CD14-positive monocyte (primary cell): ENCODE measurements around the gene KIAA1755. TPM values are rescaled to one million over a fixed set of nuclear protein-coding genes. Genes with fewer than 3 reads are reported as not detected.
A peak's percentile ranks its signal among the peaks of the same experiment; 100 is the strongest.

Source experiments
- DNase-seq, 3 donors: peaks; one replicate each; pipeline ENCODE4 v3.0.0-alpha.2; 2011 to 2022
- H2AFZ ChIP-seq: 2 replicates; pipeline ENCODE4 v1.6.0; 2012; ENCODE audit warnings: mild to moderate bottlenecking, low read depth, low read length, inconsistent platforms; ENCODE audit not compliant: insufficient read depth, poor library complexity, severe bottlenecking
- H3K27ac ChIP-seq, 2 donors: 1 replicate in 1 of 2; 2 replicates in 1 of 2; pipeline ENCODE4 v1.5.1; 2012 to 2013; ENCODE audit warnings: low read length in 2 of 2, control low read depth in 1 of 2, inconsistent platforms in 1 of 2, low read depth in 1 of 2, mild to moderate bottlenecking in 1 of 2
- H3K27me3 ChIP-seq, 2 donors: one replicate each; pipeline versions ENCODE4 v1.6.0 to v1.6.1; 2011 to 2013; ENCODE audit warnings: low read length in 2 of 2; ENCODE audit not compliant: control insufficient read depth in 2 of 2, insufficient read depth in 2 of 2
- H3K36me3 ChIP-seq, 2 donors: replicated peaks in 1 of 2; 1 replicate in 1 of 2; 2 replicates in 1 of 2; pipeline versions ENCODE4 v1.5.1 to v1.6.1; 2012 to 2013; ENCODE audit warnings: low read length in 2 of 2, control low read depth in 1 of 2, inconsistent platforms in 1 of 2, mild to moderate bottlenecking in 1 of 2; ENCODE audit not compliant: insufficient read depth in 2 of 2, control insufficient read depth in 1 of 2
- H3K4me1 ChIP-seq, 2 donors: 1 replicate in 1 of 2; 2 replicates in 1 of 2; pipeline versions ENCODE4 v1.5.1 to v1.6.1; 2012 to 2013; ENCODE audit warnings: low read length in 2 of 2, control low read depth in 1 of 2, inconsistent platforms in 1 of 2, mild to moderate bottlenecking in 1 of 2, moderate library complexity in 1 of 2; ENCODE audit not compliant: insufficient read depth in 2 of 2, control insufficient read depth in 1 of 2
- H3K4me2 ChIP-seq: replicated peaks from 2 replicates; pipeline ENCODE3; 2012; ENCODE audit warnings: low read length, moderate library complexity, mild to moderate bottlenecking; ENCODE audit not compliant: poor library complexity, severe bottlenecking; ENCODE audit errors: extremely low read depth
- H3K4me3 ChIP-seq, 3 experiments: fragments of 200-600 bp in 1 of 3; sonication (generic) in 1 of 3; replicated peaks in 1 of 3; 1 replicate in 2 of 3; 2 replicates in 1 of 3; pipeline ENCODE4 v1.5.1; 2011 to 2013; ENCODE audit warnings: low read length in 3 of 3, mild to moderate bottlenecking in 3 of 3, control low read depth in 2 of 3, low read depth in 2 of 3, inconsistent platforms in 1 of 3, moderate library complexity in 1 of 3
- H3K79me2 ChIP-seq: 2 replicates; pipeline ENCODE4 v1.6.0; 2012; ENCODE audit warnings: mild to moderate bottlenecking, control low read depth, inconsistent platforms, low read length, moderate library complexity; ENCODE audit not compliant: insufficient read depth
- H3K9ac ChIP-seq: 2 replicates; pipeline ENCODE4 v1.6.0; 2017; ENCODE audit warnings: low read length, mild to moderate bottlenecking; ENCODE audit not compliant: insufficient read depth, poor library complexity, severe bottlenecking
- H3K9me3 ChIP-seq, 2 donors: replicated peaks in 1 of 2; 1 replicate in 1 of 2; 2 replicates in 1 of 2; pipeline versions ENCODE4 v1.5.1 to v1.6.1; 2012 to 2013; ENCODE audit warnings: low read length in 2 of 2, control low read depth in 1 of 2; ENCODE audit not compliant: control insufficient read depth in 1 of 2, insufficient read depth in 1 of 2
- H4K20me1 ChIP-seq: 2 replicates; pipeline ENCODE4 v1.6.0; 2012; ENCODE audit warnings: mild to moderate bottlenecking, low read length, control low read depth, moderate library complexity; ENCODE audit not compliant: insufficient read depth
- H3K27ac Mint-ChIP-seq, 7 donors: one replicate each; pipeline ENCODE4 v1.8.0; 2020; ENCODE audit warnings: mild to moderate bottlenecking in 7 of 7, mixed read lengths in 7 of 7, moderate library complexity in 6 of 7, inconsistent platforms in 2 of 7
- H3K27me3 Mint-ChIP-seq, 3 donors: one replicate each; pipeline ENCODE4 v1.8.0; 2021 to 2022; ENCODE audit warnings: low read depth in 3 of 3, mild to moderate bottlenecking in 3 of 3, mixed read lengths in 3 of 3, moderate library complexity in 3 of 3, inconsistent platforms in 1 of 3
- H3K36me3 Mint-ChIP-seq, 2 donors: one replicate each; pipeline ENCODE4 v1.8.0; 2020; ENCODE audit warnings: mixed read lengths in 2 of 2, inconsistent platforms in 1 of 2, mild to moderate bottlenecking in 1 of 2
- H3K4me1 Mint-ChIP-seq: one replicate; pipeline ENCODE4 v1.8.0; 2020; ENCODE audit warnings: mild to moderate bottlenecking, mixed read lengths
- H3K4me3 Mint-ChIP-seq, 2 donors: one replicate each; pipeline ENCODE4 v1.8.0; 2020; ENCODE audit warnings: mild to moderate bottlenecking in 2 of 2, mixed read lengths in 2 of 2, moderate library complexity in 1 of 2
- H3K9me3 Mint-ChIP-seq, 7 donors: one replicate each; pipeline ENCODE4 v1.8.0; 2020 to 2022; ENCODE audit warnings: mixed read lengths in 7 of 7, mild to moderate bottlenecking in 6 of 7, moderate library complexity in 6 of 7, inconsistent platforms in 2 of 7
- WGBS: methylation state at CpG from one replicate; pipeline ENCODE4 v1.1.5; 2013; ENCODE audit warnings: missing lambda C conversion rate; ENCODE audit not compliant: insufficient coverage; 5-methylcytosine and 5-hydroxymethylcytosine counted together
- intact Hi-C, 2 donors: fragments of 100-400 bp; cut with micrococcal nuclease; formaldehyde crosslinking; loops; one replicate each; pipeline versions ENCODE4 v1.15.0 to v1.15.1; 2023
- polyA plus RNA-seq, 3 donors: library from polyadenylated mRNA; depleted of rRNA in 1 of 3; unstranded in 2 of 3; stranded (reverse) in 1 of 3; fragments of 300-500 nt in 2 of 3; fragments of >200 nt in 1 of 3; fragmentation: Illumina TruSeq in 2 of 3; gene quantifications; 1 replicate in 2 of 3; 2 replicates in 1 of 3; pipeline ENCODE4 v1.2.3, GENCODE V29; 2012 to 2021
- TF ChIP-seq, protein P1 (sequence below): fragments of 200-600 bp; IDR thresholded peaks from one replicate; pipeline ENCODE4 v1.8.0; 2022; ENCODE audit warnings: antibody characterized with exemption, mild to moderate bottlenecking

The KIAA1755 gene
- polyA plus RNA-seq, 3 donors, result not detected

DNA sequence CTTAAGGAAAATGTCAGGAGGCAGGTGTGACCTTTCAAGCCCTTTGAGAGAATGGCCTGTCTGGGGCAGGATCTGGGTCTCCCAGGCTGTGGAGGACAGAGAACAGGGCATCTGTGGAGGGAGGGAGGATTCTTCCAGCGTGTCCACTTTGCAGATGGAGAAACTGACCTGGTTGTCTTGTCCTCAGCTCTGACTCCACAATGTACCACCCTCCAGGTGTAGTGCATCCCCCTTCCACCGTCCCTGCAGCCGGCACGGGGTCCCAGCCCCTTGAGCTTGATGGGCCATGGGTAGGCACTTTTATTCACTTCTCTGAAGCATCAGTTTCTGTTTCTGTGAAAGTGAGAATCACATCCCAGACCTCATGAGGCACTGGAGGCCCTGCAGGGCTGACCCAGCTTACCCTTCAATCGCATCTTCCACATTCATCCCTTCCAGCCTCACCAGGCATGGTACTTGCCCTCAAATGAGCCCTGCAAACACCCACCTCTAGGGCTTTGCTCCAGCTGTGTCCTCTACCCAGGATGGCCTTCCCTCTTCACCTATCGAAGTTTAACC is 90.8 kb downstream of the KIAA1755 start:
- Histone ChIP-seq H3K79me2 (no peaks in the 10 kb centered on the region), H4K20me1 (no peaks in the 10 kb centered on the region), H3K9ac (no peak overlapping the region), H3K36me3 (no peaks in the 10 kb centered on the region), H3K4me3 (peak overlapping the region in 1 of 3 experiments; percentile 2), H3K27ac (peak overlapping the region; percentile 93 to 96), H3K9me3 (no peaks in the 10 kb centered on the region), H3K4me2 (no peak overlapping the region), H2AFZ (no peak overlapping the region), H3K27me3 (no peaks in the 10 kb centered on the region), H3K4me1 (peaks cover 48 to 55% of the 10 kb centered on the region in 2 donors)
- 100% methylated on average over 1 of the region's 6 CpGs for WGBS
- Mint-ChIP-seq H3K4me3 (peak overlapping the region in 1 of 2 donors; percentile 49), H3K9me3 (peaks cover 0 to 4% (median 0%) of the 10 kb centered on the region in 7 donors), H3K27ac (peak overlapping the region; percentile 87 to 99 (median 99)), H3K27me3 (peaks cover 1 to 2% (median 1%) of the 10 kb centered on the region in 3 donors), H3K36me3 (peaks cover 1 to 4% of the 10 kb centered on the region in 2 donors), H3K4me1 (peaks cover 62% of the 10 kb centered on the region)
- no peak for DNase-seq
- TF ChIP-seq, protein P1, sequence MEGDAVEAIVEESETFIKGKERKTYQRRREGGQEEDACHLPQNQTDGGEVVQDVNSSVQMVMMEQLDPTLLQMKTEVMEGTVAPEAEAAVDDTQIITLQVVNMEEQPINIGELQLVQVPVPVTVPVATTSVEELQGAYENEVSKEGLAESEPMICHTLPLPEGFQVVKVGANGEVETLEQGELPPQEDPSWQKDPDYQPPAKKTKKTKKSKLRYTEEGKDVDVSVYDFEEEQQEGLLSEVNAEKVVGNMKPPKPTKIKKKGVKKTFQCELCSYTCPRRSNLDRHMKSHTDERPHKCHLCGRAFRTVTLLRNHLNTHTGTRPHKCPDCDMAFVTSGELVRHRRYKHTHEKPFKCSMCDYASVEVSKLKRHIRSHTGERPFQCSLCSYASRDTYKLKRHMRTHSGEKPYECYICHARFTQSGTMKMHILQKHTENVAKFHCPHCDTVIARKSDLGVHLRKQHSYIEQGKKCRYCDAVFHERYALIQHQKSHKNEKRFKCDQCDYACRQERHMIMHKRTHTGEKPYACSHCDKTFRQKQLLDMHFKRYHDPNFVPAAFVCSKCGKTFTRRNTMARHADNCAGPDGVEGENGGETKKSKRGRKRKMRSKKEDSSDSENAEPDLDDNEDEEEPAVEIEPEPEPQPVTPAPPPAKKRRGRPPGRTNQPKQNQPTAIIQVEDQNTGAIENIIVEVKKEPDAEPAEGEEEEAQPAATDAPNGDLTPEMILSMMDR, result no peak
- intact Hi-C loops, result loop anchor here (5.0 kb wide), 6 partner anchors 33 to 112 kb away; no protein-coding TSS in a partner anchor

DNA sequence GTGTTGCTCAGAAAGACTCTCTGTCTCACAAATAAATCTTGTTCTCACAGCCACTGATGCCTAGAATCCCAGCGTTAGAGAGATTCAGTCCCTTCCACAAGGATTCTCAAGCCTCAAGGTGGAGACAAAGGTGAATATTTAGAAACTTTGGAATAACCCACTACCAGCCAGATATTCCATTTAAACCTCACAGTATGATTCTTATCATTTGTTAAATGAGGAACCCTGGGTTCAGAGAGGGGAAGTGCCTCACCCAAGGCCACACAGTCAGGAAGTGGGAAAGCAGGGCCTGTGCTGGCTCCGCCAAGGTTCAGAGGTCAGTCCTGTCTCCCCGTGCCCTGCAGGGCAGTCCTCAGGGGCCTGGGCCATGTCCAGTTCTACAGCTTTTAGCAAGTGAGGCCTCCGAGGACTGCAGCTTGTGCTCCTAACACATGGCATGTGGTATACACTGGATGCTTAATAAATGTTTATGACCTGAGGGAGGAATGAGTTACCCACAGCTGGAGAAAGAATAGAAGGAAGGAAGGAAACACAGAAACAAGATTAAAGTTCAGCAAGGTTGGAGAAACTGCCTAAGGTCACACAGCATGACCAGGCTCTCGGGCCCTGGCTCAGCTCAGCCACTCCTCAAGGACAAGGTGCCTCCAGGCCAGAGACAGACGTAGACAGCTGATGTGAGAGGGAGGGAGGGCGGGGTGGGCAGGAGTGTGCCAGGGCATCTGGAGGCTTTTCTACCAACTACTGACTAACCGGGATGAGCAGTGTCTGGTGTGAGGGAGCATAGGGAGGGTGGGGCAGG is 91.5 kb downstream of the KIAA1755 start:
- peak overlapping the region in 1 of 2 donors; percentile 67 for H3K4me3 Mint-ChIP-seq
- DNase-seq, result peak; percentile 80 to 91 (median 90)
- peak overlapping the region; percentile 97 to 100 (median 99) for H3K27ac Mint-ChIP-seq
- Histone ChIP-seq H3K4me3 (peak overlapping the region in 1 of 3 experiments; percentile 46), H3K36me3 (no peaks in the 10 kb centered on the region), H3K27me3 (no peaks in the 10 kb centered on the region), H3K27ac (peak overlapping the region; percentile 93 to 96), H3K79me2 (no peaks in the 10 kb centered on the region), H2AFZ (no peak overlapping the region), H4K20me1 (no peaks in the 10 kb centered on the region), H3K4me1 (peaks cover 49 to 58% of the 10 kb centered on the region in 2 donors), H3K4me2 (peak overlapping the region; percentile 64), H3K9ac (peak overlapping the region; percentile 63), H3K9me3 (no peaks in the 10 kb centered on the region)
- peaks cover 1 to 4% of the 10 kb centered on the region in 2 donors for H3K36me3 Mint-ChIP-seq
- intact Hi-C loops, result loop anchor here (5.0 kb wide), 6 partner anchors 33 to 112 kb away; no protein-coding TSS in a partner anchor
- peaks cover 67% of the 10 kb centered on the region for H3K4me1 Mint-ChIP-seq
- H3K27me3 Mint-ChIP-seq, result peaks cover 1 to 2% (median 1%) of the 10 kb centered on the region in 3 donors
- TF ChIP-seq, protein P1, result no peak
- peaks cover 0 to 4% (median 0%) of the 10 kb centered on the region in 7 donors for H3K9me3 Mint-ChIP-seq
- 39% methylated on average over 4 of the region's 8 CpGs for WGBS
